CD4-positive, alpha-beta T cell treated with Interleukin-4 for 4 hours (primary cell): ENCODE data around the gene PDK2.

Experiments used
- DNase-seq: peaks from one replicate; pipeline ENCODE4 v3.0.0-alpha.2; 2020

The PDK2 gene

GRCh38 chr17:50094753-50095619 is at the start of gene PDK2:
PDK2 (plus strand) TSS chr17:50095351; CDS start chr17:50095436, 85 bp downstream.
- DNase-seq = peak; percentile 97

- DNase-seq = no peak
These were observed 49.0 kb upstream of the PDK2 start for GRCh38 chr17:50046179-50046578.

- no peak for DNase-seq
These were observed 48.5 kb upstream of the PDK2 start for GRCh38 chr17:50046667-50047066.

- no peak for DNase-seq
These were observed 48.1 kb upstream of the PDK2 start for GRCh38 chr17:50047083-50047482.

GRCh38 chr17:50047488-50048126 is 47.5 kb upstream of the PDK2 start:
- no peak for DNase-seq

GRCh38 chr17:50048146-50048720 is 46.9 kb upstream of the PDK2 start:
- no peak for DNase-seq

- no peak for DNase-seq
These were observed 46.2 kb upstream of the PDK2 start for GRCh38 chr17:50048988-50049387.

GRCh38 chr17:50049636-50050035 is 45.5 kb upstream of the PDK2 start:
- no peak for DNase-seq

- no peak for DNase-seq
These were observed 44.6 kb upstream of the PDK2 start for GRCh38 chr17:50050431-50051032.

- DNase-seq = peak; percentile 43
These were observed 44.0 kb upstream of the PDK2 start for GRCh38 chr17:50051082-50051576.

- no peak for DNase-seq
These were observed 43.5 kb upstream of the PDK2 start for GRCh38 chr17:50051606-50052005.

GRCh38 chr17:50052241-50052796 is 42.8 kb upstream of the PDK2 start:
- DNase-seq = no peak

- no peak for DNase-seq
These were observed 42.1 kb upstream of the PDK2 start for GRCh38 chr17:50052822-50053653.

- no peak for DNase-seq
These were observed 41.5 kb upstream of the PDK2 start for GRCh38 chr17:50053654-50053960.

GRCh38 chr17:50055055-50055425 is 40.1 kb upstream of the PDK2 start:
- peak; percentile 12 for DNase-seq

GRCh38 chr17:50055426-50056216 is 39.5 kb upstream of the PDK2 start, which contains the start of gene ITGA3:
ITGA3 (plus strand) TSS chr17:50056110; CDS start chr17:50056440, 330 bp downstream.
- DNase-seq = peak; percentile 67

GRCh38 chr17:50056217-50056960 is 38.8 kb upstream of the PDK2 start:
- DNase-seq = peak; percentile 43

GRCh38 chr17:50056961-50057330 is 38.2 kb upstream of the PDK2 start:
- DNase-seq = no peak

GRCh38 chr17:50057521-50057991 is 37.6 kb upstream of the PDK2 start:
- no peak for DNase-seq

GRCh38 chr17:50058296-50058953 is 36.7 kb upstream of the PDK2 start:
- DNase-seq = no peak
